NOMO-1 (cell line): ENCODE measurements around the gene ABHD16B.
"Not testable (repeated sequence)": the region's sequence is repeated elsewhere in the genome, so short reads cannot be mapped to it uniquely, and the experiment has no call there.

ENCODE experiments used
- DNase-seq, 2 experiments: peaks; one replicate each; lab custom pipeline; 2025; ENCODE audit not compliant: unreplicated experiment in 2 of 2; lab: John Stamatoyannopoulos, UW

Gene ABHD16B

GRCh38 chr20:63833776-63834490 is 27.4 kb upstream of the ABHD16B start:
- DNase-seq: no peak

GRCh38 chr20:63834491-63834880 is 26.8 kb upstream of the ABHD16B start:
- DNase-seq: no peak

- DNase-seq: no peak
These were observed 26.1 kb upstream of the ABHD16B start for GRCh38 chr20:63835021-63835858.

GRCh38 chr20:63836458-63837344 is 24.6 kb upstream of the ABHD16B start:
- no peak for DNase-seq

GRCh38 chr20:63837479-63837878 is 23.8 kb upstream of the ABHD16B start:
- DNase-seq: no peak

GRCh38 chr20:63839620-63840019 is 21.7 kb upstream of the ABHD16B start:
- no peak for DNase-seq

GRCh38 chr20:63840405-63840828 is 20.9 kb upstream of the ABHD16B start:
- DNase-seq: no peak

GRCh38 chr20:63842258-63842657 is 19.0 kb upstream of the ABHD16B start:
- DNase-seq: no peak

GRCh38 chr20:63843222-63843621 is 18.1 kb upstream of the ABHD16B start:
- DNase-seq: no peak

GRCh38 chr20:63843778-63844177 is 17.5 kb upstream of the ABHD16B start:
- no peak for DNase-seq

- no peak for DNase-seq
These were observed 16.7 kb upstream of the ABHD16B start for GRCh38 chr20:63844511-63844991.

GRCh38 chr20:63846128-63846771 is 15.0 kb upstream of the ABHD16B start:
- DNase-seq: no peak

- no peak for DNase-seq
These were observed 14.4 kb upstream of the ABHD16B start for GRCh38 chr20:63846888-63847236.

GRCh38 chr20:63847237-63848002 is 13.9 kb upstream of the ABHD16B start:
- no peak for DNase-seq

- no peak for DNase-seq
These were observed 13.0 kb upstream of the ABHD16B start for GRCh38 chr20:63848003-63848911.

GRCh38 chr20:63850689-63851547 is 10.4 kb upstream of the ABHD16B start:
- no peak for DNase-seq

GRCh38 chr20:63851548-63851943 is 9.8 kb upstream of the ABHD16B start:
- not testable (repeated sequence) for DNase-seq

- not testable (repeated sequence) for DNase-seq
These were observed 7.6 kb upstream of the ABHD16B start for GRCh38 chr20:63853733-63854068.
